Measurements from ENCODE around the gene ARID5B. TPM values are rescaled to one million over a fixed set of nuclear protein-coding genes. Genes with fewer than 3 reads are reported as not detected.
A peak's percentile ranks its signal among the peaks of the same experiment; 100 is the strongest.

ARID5B gene
- total RNA-seq, 2 experiments from 2014 or later, result 71.1 to 73.9 TPM

DNA sequence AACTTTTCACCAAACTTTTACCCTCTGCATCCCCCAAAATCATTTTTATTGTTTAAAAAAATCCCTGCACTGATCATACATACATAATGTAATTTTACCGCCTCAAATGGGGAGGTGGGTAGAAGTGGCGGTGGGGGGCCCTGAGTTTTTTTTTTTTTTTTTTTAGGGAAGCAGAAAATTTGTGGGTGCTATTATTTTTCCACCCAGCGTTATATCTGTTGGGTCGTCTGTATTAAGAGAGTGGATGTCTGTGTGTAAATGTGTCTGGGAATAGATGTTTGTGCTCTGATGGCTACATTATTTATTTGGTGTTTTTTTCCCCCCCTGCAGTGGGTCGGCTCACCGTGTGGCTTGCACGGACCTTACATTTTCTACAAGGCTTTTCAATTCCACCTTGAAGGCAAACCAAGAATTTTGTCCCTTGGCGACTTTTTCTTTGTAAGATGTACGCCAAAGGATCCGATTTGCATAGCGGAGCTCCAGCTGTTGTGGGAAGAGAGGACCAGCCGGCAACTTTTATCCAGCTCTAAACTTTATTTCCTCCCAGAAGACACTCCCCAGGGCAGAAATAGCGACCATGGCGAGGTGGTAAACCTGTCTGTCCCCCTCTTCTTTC, 438 bp downstream of the ARID5B start:
- Mint-ChIP-seq H3K27me3 (no peaks in the 10 kb centered on the region), H3K27ac (peak overlapping the region; percentile 98), H3K4me3 (peak overlapping the region; percentile 94), H3K4me1 (peaks cover 44% of the 10 kb centered on the region), H3K36me3 (ENCODE audit: low read depth) (peaks cover 28% of the 10 kb centered on the region), H3K9me3 (no peaks in the 10 kb centered on the region)
- POLR2A ChIA-PET, result interaction anchor here (0.6 to 11.5 kb wide), 41 partner anchors 10 to 1366 kb away, joined by 3 to 785 read pairs (median 5); partner anchors contain the start of gene RTKN2
- DNase-seq, result no peak
- CTCF ChIA-PET, result interaction anchor here (0.9 to 7.8 kb wide), 19 partner anchors 32 to 343 kb away, joined by 3 to 81 read pairs (median 5); no protein-coding TSS in a partner anchor

DNA sequence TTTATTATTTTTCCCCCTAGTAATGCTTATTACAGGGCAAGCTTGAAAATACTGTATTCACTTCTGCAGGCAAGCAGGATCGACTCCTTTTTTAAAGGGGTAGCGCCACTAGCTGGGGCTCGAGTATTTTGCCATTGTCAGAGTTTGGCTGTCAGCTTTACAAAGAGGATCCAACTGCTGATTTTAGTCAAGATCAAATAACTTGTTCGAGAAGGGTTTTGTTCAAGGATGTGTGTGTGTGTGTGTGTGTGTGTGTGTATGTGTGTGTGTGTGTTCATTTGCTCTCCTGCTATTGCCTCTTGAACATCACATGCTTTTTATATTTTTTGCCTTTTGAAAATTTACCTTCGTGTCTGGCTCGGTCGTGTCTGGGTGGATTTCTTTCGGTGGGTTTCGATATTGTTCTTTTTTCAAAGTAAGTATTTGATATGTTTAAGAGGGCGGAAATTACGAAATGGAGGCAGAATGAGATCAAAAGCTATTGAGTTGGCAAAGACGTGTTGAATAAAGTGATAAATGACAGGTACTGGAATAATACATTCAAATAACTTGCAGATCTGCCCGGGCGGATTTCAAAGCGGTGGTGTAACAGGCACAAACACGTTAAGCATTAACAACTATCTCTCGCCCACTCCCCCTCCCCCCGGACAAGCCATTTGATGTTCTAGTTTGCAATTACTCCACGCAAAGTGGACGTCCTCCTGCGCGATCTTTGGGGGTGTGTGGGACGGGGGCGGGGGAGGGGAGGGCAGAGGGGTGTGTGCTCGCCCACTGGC, 1.1 kb downstream of the ARID5B start:
- peaks cover 35% of the 10 kb centered on the region for H3K36me3 Mint-ChIP-seq (ENCODE audit: low read depth)
- H3K27ac Mint-ChIP-seq, result peak overlapping the region; percentile 98
- ChIA-PET POLR2A (interaction anchor here (0.6 to 11.5 kb wide), 50 partner anchors 9 to 1365 kb away, joined by 3 to 785 read pairs (median 5); partner anchors contain the start of genes CDK1 and RTKN2), CTCF (interaction anchor here (0.9 to 7.8 kb wide), 19 partner anchors 31 to 363 kb away, joined by 3 to 81 read pairs (median 6); no protein-coding TSS in a partner anchor)
- H3K27me3 Mint-ChIP-seq, result no peaks in the 10 kb centered on the region
- peaks cover 41% of the 10 kb centered on the region for H3K4me1 Mint-ChIP-seq
- H3K4me3 Mint-ChIP-seq, result peak overlapping the region; percentile 94
- H3K9me3 Mint-ChIP-seq, result no peaks in the 10 kb centered on the region
- peak; percentile 59 for DNase-seq

DNA sequence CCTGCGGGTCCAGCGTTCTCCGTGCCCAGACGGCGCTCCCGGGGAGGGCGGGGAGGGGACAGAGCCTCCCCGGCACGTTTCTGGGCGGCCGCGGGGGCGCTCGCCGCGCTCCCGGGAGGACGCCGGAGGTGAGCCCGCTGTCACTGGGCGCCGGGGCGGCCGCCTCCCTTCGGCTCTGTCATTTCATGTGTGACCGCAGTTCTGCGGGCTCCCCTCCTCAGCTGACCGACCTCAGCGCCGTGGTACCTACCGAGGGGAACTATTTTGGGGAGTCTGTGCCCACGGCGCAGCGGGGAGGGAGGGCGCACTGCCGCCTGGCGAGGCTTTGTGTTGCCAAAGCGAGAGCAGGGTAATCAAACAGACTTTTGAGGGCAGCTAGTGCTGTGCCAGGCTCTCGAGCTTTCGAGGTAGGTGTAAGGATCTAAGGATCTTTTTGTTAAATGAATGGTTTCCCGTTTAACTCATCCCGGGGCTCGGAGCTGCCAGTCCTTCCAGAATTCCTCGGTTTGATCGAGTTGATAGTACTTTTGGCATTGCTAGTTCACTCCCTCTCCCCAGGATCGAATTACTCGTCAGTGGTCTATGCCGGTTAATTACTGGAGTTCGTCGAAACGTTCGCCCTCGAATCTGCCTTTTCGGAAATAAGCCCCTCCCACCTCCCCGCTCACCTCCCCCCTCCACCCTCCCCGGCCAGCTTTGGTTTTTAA, 1.9 kb downstream of the ARID5B start:
- DNase-seq, result peak; percentile 82
- peak overlapping the region; percentile 98 for H3K27ac Mint-ChIP-seq
- peak overlapping the region; percentile 94 for H3K4me3 Mint-ChIP-seq
- peaks cover 37% of the 10 kb centered on the region for H3K4me1 Mint-ChIP-seq
- H3K9me3 Mint-ChIP-seq, result no peaks in the 10 kb centered on the region
- ChIA-PET CTCF (interaction anchor here (0.8 to 7.8 kb wide), 13 partner anchors 30 to 362 kb away, joined by 3 to 81 read pairs (median 8); no protein-coding TSS in a partner anchor), POLR2A (interaction anchor here (0.7 to 11.5 kb wide), 37 partner anchors 10 to 1125 kb away, joined by 3 to 785 read pairs (median 5); partner anchors contain the start of genes CDK1 and RTKN2)
- no peaks in the 10 kb centered on the region for H3K27me3 Mint-ChIP-seq
- H3K36me3 Mint-ChIP-seq (ENCODE audit: low read depth), result peaks cover 39% of the 10 kb centered on the region

DNA sequence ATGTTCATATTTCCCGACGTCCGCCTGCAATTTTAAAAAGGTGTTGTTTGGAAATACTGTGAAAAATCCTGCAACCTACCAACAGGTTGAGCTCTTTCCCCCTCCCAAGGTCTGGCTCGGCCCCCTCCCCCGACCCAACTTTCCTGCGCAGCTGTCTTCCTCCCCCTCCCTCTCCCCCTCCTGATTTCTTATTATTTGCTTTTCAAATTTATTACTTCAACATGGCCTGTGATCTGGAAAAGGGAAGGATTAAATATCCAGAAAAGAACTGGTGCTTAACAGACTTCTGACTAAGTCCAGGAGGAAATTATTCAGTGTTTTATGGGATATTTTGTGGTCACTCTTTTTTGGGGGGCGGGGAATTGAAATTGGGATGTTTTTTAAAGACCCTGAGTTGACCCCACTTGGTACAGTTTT, 2.4 kb downstream of the ARID5B start:
- Mint-ChIP-seq H3K27ac (peak overlapping the region; percentile 98), H3K9me3 (no peaks in the 10 kb centered on the region), H3K4me1 (peaks cover 34% of the 10 kb centered on the region), H3K27me3 (no peaks in the 10 kb centered on the region), H3K4me3 (peak overlapping the region; percentile 94), H3K36me3 (ENCODE audit: low read depth) (peaks cover 42% of the 10 kb centered on the region)
- DNase-seq, result no peak
- ChIA-PET CTCF (interaction anchor here (0.8 to 7.8 kb wide), 12 partner anchors 30 to 361 kb away, joined by 3 to 81 read pairs (median 10); no protein-coding TSS in a partner anchor), POLR2A (interaction anchor here (0.7 to 11.5 kb wide), 30 partner anchors 9 to 1125 kb away, joined by 3 to 785 read pairs (median 6); partner anchors contain the start of genes CDK1 and RTKN2)

DNA sequence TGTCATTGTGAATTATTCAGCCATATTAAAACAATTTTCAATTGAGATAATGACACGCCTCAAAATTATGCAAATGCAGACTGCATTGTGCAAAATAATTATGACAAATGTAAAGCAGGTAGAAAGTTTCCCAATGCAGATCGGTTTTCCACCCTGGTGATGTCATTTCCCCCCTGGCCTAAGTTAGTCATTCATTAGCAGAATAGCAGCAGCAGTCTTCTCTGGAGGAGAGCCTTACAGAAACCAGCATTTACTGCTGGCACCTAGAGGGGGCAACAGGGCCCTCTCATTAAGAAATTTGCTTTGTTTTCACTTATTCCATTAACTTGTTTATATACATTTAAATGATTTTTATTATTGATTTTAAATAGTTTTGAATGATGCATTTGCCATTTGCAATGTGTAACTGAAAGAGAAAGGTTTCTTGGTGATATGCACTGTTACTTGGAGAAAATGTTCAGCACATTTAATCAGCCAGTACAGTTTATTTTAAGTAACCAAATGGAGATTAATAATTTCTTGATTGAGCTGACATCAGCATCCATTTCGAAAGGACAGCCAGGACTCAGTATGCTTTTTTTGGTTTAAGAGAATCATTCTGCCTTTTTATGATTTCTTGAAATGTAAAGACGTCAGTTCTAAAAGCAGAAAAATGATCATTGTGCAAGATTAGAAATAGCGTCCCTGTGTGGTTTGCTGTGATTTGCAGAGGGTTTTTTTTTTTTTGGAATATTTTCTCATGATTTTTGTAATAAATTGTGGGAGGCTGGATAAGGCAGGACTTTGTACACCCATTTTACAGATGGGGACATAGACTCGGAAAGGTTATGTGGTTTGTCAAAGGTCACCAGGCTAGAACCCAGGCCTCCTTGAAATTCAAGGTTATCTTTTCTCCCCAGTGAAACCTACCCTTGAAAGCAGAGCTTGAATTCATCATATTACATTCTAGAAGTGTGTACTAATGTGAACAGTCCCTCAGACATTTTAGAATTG, 3.5 kb downstream of the ARID5B start:
- peak; percentile 46 for DNase-seq
- peaks cover 50% of the 10 kb centered on the region for H3K36me3 Mint-ChIP-seq (ENCODE audit: low read depth)

DNA sequence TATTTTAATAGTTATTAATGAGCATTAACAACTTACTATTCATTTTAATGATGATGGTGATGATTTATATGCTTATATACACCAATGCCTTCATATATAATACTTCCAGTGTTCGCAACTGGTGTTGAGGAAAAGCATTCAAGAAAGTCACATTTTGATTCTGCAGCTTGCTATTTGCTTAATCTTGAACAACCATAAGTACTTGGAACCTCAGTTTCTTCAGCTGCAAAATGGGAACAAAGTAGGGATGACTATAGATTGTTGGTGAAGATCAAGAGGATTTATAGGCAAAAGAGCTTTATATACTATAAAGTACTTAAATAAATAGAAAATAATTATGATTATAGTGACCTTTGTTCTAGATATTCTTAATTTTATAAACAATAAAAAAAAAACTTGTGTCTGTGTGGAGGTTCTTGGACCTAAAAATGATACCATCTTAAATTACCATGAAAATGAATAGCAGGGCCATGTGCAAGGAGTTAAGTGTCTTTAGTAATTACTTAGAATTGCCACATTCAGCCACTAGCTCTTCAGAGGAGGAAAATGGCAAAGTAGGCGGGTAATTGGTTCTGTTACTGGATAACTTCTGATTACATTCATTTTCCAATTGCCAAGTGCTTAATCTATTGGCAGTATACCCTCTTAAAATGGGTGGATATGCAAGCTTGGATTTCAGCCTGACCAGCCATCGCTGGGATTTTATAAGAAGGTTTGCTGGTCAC, 4.5 kb downstream of the ARID5B start:
- no peak for DNase-seq
- H3K4me3 Mint-ChIP-seq, result no peak overlapping the region
- no peak overlapping the region for H3K27ac Mint-ChIP-seq
- peaks cover 58% of the 10 kb centered on the region for H3K36me3 Mint-ChIP-seq (ENCODE audit: low read depth)
- POLR2A ChIA-PET, result interaction anchor here (1.2 to 11.5 kb wide), 7 partner anchors 18 to 277 kb away, joined by 3 to 785 read pairs (median 7); no protein-coding TSS in a partner anchor
- no peaks in the 10 kb centered on the region for H3K27me3 Mint-ChIP-seq
- peaks cover 43% of the 10 kb centered on the region for H3K4me1 Mint-ChIP-seq
- H3K9me3 Mint-ChIP-seq, result no peaks in the 10 kb centered on the region
- CTCF ChIA-PET, result interaction anchor here (0.6 to 2.8 kb wide), 12 partner anchors 9 to 948 kb away, joined by 3 to 11 read pairs (median 4); no protein-coding TSS in a partner anchor

More for the DNA sequence above, 3.5 kb downstream of the ARID5B start:
- CTCF ChIA-PET, result interaction anchor here (1.0 to 6.8 kb wide), 11 partner anchors 8 to 340 kb away, joined by 3 to 32 read pairs (median 4); no protein-coding TSS in a partner anchor
- H3K27ac Mint-ChIP-seq, result peak overlapping the region; percentile 98
- POLR2A ChIA-PET, result interaction anchor here (1.2 to 11.5 kb wide), 15 partner anchors 8 to 339 kb away, joined by 3 to 785 read pairs (median 20); no protein-coding TSS in a partner anchor
- peak overlapping the region; percentile 94 for H3K4me3 Mint-ChIP-seq
- H3K9me3 Mint-ChIP-seq, result no peaks in the 10 kb centered on the region
- H3K27me3 Mint-ChIP-seq, result no peaks in the 10 kb centered on the region
- H3K4me1 Mint-ChIP-seq, result peaks cover 36% of the 10 kb centered on the region

DNA sequence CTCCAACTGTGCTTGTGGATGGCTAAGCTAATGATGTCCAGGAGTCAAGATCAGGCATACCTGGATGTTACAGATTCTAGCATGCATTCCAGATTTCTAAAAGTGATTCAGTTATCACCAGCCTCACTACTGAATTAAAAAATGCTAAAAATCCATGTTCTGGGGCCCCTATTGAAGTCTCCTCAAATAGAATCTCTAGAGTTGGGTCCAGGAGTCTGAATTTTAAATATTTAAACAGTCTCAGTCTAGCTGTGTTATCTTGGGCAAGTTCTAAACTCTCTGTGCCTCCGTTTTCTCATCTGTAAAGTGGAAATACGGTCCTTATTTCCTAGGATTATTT, 5.0 kb downstream of the ARID5B start:
- H3K9me3 Mint-ChIP-seq, result no peaks in the 10 kb centered on the region
- H3K27ac Mint-ChIP-seq, result no peak overlapping the region
- POLR2A ChIA-PET, result interaction anchor here (1.2 to 11.5 kb wide), 5 partner anchors 17 to 146 kb away, joined by 4 to 785 read pairs (median 355); no protein-coding TSS in a partner anchor
- no peak for DNase-seq
- H3K27me3 Mint-ChIP-seq, result no peaks in the 10 kb centered on the region
- H3K4me3 Mint-ChIP-seq, result no peak overlapping the region
- H3K4me1 Mint-ChIP-seq, result peaks cover 46% of the 10 kb centered on the region
- H3K36me3 Mint-ChIP-seq (ENCODE audit: low read depth), result peaks cover 61% of the 10 kb centered on the region
- CTCF ChIA-PET, result interaction anchor here (0.6 to 2.8 kb wide), 8 partner anchors 9 to 948 kb away, joined by 3 to 11 read pairs (median 4); no protein-coding TSS in a partner anchor

DNA sequence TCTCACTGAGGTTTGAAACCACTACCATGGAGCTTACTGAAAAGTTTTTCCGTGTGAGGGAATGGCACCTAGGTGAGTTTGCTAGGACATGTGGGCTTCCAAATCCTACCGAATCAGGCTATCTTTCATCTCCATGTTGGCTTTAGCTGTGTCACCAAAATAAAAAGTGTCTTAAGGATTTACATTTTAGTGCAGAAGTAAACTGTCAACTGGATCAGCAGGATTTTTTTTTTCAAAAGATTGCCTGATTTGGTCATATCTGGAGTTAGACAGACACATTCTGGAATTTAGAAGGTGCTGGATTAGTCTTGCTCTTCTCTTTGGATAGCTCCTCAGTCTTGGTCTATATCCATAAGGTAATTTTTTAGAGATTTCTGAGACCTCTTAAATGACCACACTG, 5.5 kb downstream of the ARID5B start:
- Mint-ChIP-seq H3K9me3 (no peaks in the 10 kb centered on the region), H3K36me3 (ENCODE audit: low read depth) (peaks cover 63% of the 10 kb centered on the region), H3K4me1 (peaks cover 49% of the 10 kb centered on the region), H3K4me3 (no peak overlapping the region), H3K27ac (no peak overlapping the region), H3K27me3 (no peaks in the 10 kb centered on the region)
- ChIA-PET CTCF (interaction anchor here (0.8 to 2.8 kb wide), 4 partner anchors 10 to 131 kb away, joined by 3 to 11 read pairs (median 4); no protein-coding TSS in a partner anchor), POLR2A (interaction anchor here (1.9 to 11.5 kb wide), 4 partner anchors 17 to 146 kb away, joined by 7 to 785 read pairs (median 368); no protein-coding TSS in a partner anchor)
- DNase-seq, result no peak

DNA sequence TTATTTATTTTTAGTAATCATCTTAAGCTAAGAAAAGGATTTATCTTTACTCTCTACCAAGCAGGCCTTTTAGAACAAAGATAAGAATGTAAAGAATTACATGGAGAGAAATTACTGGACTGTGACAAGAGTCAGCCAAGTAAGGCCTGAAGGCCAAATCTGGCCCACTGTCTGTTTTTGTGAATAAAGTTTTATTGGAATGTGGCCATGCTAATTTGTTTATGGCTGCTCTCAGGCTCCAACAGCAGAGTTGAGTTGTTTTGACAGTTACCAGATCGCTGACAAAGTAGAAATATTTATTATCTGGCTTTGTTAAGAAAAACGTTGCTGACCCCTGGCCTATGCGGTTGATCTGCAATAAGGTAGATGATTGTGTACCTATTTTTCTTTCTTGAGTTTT, 6.1 kb downstream of the ARID5B start:
- Mint-ChIP-seq H3K36me3 (ENCODE audit: low read depth) (peaks cover 63% of the 10 kb centered on the region), H3K4me3 (no peak overlapping the region), H3K4me1 (peaks cover 49% of the 10 kb centered on the region), H3K27me3 (no peaks in the 10 kb centered on the region), H3K27ac (no peak overlapping the region), H3K9me3 (no peaks in the 10 kb centered on the region)
- no peak for DNase-seq
- POLR2A ChIA-PET, result interaction anchor here (11.5 kb wide), 1 partner anchor 33 kb away, joined by 382 read pairs; no protein-coding TSS in a partner anchor
- CTCF ChIA-PET, result interaction anchor here (1.1 to 2.8 kb wide), 2 partner anchors 11 to 78 kb away, joined by 3 to 11 read pairs; no protein-coding TSS in a partner anchor

DNA sequence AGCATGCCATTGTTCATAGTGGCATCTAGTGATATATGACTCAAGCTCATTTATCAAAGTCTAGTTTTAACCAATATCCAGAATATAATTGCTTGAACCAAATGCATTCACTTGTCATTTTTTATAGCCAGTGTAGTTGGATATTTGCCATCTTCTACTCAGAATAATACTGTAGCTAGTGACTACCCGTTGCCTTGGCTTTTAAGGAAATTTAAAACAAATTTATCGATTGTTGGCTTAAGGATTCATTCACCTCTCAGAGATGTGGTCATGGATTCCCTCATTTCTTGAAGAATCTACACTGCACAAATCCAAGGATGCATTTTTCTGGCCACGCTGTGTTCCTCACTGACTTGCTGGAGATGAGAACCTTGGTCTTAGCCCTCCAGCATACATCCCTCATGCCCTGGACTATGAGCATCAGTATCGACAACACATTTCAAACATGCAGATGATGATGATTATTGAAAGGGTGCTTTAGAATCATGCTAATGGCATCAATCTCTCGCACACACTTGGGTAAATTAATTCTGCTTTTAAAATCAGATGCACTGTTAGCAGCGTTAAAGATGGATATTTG, 8.8 kb downstream of the ARID5B start:
- H3K27me3 Mint-ChIP-seq, result no peaks in the 10 kb centered on the region
- H3K4me1 Mint-ChIP-seq, result peaks cover 46% of the 10 kb centered on the region
- DNase-seq, result no peak
- no peak overlapping the region for H3K4me3 Mint-ChIP-seq
- no peaks in the 10 kb centered on the region for H3K9me3 Mint-ChIP-seq
- H3K27ac Mint-ChIP-seq, result no peak overlapping the region
- CTCF ChIA-PET, result interaction anchor here (0.7 kb wide), 1 partner anchor 23 kb away, joined by 3 read pairs; no protein-coding TSS in a partner anchor
- POLR2A ChIA-PET, result interaction anchor here (0.5 to 1.1 kb wide), 2 partner anchors 102 to 139 kb away, joined by 3 read pairs; no protein-coding TSS in a partner anchor
- H3K36me3 Mint-ChIP-seq (ENCODE audit: low read depth), result peaks cover 74% of the 10 kb centered on the region

Data from activated CD4-positive, alpha-beta memory T cell treated with anti-CD3 and anti-CD28 coated beads, Interleukin-2, amount 10 ng/mL, durations not matched to agents 7 days and 5 days (primary cell).